GM19395 (cell line): ENCODE results near the gene TNS1.
"Not testable (repeated sequence)": the region's sequence is repeated elsewhere in the genome, so short reads cannot be mapped to it uniquely, and the experiment has no call there.

ENCODE experiments used
- ATAC-seq: cut with Tn5 transposase; IDR thresholded peaks from one replicate; pipeline ENCODE4 v1.9.1; 2021; ENCODE audit warnings: mild to moderate bottlenecking, moderate library complexity; ENCODE audit not compliant: unreplicated experiment

Gene TNS1

DNA sequence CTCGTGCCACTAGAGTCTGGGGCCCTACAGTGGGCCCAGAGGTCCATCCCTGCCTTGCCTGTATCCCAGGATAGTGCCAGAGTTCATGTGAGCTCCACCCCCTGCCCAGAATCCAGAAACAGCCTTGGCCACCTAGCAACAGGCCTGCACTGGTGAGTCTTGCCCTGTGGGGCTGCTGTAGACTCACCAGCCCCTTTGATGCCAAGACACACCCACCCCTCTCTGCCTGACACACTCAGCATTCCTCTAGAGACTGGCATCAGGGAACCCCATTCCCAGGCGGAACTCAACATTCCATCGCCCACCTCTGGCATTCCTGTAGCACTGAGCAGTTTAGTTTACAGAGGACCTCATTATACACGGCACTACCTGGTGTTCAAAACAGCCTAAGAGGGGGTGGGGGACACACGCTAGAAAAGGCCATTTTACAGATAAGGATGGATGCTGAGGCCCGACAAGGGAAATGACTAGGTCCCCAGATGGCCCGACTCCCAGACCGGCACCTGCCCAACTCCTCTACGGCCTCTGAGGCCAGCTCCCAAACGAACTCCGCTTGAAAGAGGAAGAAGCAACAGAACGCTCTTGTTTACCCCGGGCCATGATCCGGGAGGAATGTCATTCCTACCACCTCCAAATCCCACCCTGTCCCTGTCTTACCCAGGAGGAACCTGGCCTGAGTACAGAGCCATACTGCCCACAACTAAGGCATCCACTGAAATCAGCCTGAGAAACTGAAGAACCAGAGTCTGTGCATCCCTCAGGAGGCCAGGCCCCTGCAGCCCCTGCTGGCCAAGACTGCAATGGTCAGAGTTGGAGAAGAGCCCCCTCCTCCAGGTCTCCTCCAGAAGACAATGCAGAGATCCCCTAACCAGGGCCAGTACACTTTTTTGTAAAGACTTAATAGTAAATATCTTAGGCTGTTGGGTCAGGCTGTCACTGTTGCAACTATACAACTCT lies 180.2 kb downstream of the TNS1 start:
- ATAC-seq, result no peak

DNA sequence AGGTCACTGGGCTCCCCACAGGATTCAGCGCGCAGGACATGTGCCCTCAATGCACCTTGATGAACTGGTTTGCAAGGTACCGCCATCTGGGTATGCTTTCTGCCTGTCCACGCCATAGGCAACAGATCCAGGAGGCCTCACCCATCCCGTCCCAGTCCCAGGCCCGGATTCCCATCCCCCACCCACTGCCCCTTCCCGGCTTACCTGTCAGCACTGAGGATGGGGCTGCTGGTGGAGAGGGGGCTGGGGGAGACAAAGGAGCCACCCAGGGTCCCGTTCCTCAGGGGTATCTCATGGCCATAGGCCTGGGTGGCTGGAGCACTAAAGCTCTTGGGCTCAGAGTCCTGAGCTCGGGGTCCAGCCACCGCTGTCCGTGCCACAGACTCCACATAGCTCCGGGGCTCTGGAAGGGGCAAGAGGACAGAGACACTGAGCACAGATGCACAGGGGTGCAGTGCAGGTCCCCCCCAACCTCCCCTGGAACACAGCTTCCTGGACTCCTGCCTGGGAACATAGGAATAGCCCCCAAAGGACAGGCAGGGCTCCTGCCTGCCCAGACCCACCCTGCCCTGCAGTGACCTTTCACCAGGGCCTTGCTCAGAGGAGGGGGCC lies 181.2 kb downstream of the TNS1 start:
- ATAC-seq, result no peak

DNA sequence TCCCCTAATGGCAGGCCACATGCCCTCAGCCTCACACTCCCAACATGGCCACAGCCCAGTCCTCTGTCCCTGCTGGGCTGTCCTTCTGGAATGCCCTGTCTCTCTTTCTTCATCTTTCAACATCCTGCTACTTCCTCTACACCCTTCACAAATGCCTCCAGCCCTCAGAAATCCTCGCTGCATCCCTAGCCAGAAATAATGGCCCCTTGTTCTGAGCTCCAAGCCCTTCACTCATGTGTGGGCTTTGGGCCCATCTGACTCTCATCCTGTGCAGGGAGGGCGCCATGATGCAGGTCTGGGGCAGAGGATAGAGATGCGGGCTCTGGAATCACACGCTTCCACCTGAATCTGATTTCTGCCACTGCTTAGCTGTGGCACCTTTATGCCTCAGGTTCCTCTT lies 181.9 kb downstream of the TNS1 start:
- no peak for ATAC-seq

DNA sequence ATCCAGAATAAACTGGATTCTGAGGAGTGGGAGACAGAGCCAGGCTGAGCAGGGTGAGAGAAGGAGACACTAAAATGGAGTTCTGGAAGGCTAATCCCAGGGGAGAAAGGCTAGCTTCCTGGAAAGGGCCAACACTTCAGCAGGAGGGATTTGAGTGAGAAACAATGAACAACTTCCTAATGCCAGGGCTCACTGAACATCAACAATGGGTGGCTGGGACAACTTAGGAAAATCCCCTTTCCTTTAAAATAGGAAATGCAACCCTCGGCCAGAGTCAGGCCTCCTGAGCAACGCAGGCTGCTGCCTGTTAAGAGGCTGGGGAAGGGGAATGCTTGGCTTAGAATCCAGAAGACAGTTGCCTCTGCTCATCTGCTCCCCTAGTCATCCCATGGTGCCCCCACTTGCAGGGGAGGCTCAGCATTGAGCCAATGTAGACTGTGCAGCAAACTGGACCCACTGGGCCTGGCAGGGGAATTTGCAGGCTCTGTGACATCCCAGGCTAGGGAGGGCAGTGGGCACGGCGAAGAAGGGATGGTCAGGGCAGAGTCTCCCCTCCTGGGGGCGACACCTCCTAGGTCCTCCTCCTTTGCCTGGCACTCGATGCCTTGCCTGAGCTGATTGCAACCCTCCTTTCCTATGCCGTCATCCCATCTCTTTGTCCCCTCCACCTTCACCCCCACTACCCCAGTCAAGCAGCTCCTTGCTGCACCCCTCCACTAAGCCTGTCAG lies 182.5 kb downstream of the TNS1 start:
- no peak for ATAC-seq

DNA sequence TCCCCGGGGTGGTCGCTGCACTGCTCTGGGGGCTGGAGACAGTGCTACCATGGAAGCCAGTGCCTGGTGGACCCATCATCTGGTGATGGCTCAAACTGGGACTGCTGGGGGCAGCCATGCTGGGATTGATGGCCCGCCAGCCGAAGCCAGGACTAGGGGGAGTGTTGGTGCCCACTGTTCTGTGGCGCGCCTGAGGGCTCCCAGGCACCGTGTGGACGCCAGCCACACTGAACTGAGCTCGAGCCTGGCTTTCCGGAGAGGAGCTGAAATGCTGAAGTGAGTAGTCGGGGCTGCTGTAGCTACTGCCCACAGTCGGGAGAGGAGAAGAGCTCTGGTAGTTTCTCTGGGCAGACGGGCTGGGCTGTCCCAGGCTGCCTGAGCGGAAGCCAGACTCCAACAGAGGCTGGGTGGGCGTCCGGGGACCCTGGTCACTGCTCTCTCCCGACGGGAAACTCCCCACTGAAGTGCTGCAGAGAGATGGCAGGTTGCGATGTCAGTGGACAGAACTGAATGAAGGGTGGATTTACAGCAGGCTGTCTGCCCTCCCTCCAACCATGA lies 184.4 kb downstream of the TNS1 start:
- ATAC-seq, result no peak

DNA sequence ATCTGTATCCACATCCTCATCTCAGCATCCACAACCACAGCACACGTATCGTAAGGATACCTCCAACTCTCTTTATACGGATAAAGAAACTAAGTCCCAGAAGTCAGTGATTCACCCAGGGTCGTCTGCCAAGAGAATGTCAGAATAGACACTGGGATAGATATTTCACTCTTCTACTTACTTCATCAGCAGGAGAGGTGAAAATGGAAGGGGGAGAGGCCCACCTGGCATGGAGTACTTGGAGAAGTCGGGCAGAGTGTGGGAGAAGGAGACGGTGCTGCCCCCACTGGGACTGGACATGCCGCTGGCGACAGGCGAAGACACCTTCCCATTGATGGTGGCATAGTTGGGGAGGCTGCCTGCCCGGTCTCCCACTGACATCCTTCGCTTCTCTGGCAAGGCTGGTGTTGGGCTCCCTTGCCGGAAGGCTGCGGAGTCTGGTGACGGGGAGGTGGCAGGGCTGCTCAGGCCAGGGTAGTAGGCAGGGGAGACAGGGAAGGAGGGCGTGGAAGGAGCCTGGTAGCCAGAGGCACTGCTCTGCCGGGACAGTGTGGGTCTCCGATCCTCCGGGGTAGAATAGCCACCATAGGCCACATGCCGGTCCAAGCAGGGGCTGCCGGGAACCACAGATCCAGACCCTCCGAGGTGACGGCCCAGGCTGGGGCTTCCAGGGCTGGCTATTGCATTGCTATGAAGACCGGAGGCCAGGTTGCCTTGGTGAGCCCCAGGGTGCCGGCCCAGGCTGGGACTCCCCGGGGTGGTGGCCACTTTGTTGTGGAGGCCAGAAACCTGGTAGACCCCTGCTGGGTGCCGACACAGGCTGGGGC lies 185.1 kb downstream of the TNS1 start:
- no peak for ATAC-seq

DNA sequence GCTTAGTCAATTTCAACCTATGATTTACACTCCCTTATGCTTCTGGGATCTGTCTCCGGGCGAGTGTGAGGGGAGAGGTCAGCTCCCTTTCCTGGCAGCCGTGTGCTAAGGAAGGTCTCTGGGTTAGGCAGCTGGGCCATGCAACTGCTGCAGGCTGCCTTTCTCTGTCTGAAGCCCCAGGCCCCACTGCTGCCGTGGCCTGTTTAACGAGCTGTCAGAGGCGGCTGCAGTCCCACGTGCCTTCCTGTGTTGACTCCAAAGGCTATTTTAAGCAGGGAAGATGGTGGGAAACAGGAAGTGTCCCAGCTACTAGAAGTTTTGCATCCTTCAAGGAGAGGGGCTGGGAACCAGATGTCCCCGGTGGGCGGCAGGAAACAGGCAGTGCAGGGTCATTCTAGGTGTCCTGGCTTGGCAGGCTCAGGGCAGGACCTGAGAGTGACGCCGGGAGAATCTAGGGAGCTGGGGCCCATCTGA lies 186.4 kb downstream of the TNS1 start:
- ATAC-seq, result no peak

DNA sequence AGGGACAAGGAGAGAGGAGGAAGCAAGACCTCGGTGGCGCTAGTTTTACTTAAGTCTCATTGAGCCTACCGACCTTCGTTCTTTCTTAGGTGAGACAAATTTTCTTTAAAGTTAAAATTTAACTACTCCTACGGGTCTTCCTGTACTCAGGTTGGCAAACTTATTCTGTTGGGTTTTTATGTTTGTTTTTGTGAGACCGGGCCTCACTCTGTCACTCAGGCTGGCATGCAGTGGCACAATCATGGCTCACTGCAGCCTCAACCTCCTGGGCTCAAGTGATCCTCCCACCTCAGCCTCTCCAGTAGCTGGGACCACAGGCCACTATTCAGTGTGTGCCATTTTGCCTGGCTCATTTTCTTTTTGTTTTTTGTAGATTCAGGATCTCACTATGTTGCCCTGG lies 189.0 kb downstream of the TNS1 start:
- ATAC-seq, result no peak

DNA sequence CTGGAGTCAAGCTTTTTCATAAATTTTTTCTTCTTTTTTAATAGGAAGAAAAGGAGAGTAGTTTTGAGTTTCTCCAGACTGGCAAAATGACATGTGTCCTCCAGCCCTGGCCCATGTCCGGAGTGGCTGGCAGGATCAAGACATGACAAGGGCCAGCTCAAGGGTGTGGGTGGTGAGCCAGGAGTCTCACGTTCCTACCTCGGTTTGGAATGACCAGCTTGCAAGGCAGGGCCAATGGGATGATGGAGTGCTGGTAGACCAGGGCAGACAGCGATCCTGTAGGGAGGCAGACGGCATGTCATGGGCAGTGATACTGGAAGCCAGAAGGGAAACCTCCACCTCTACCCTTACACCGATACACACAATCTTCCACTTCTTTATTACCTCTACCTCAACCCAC lies 190.6 kb downstream of the TNS1 start:
- no peak for ATAC-seq

DNA sequence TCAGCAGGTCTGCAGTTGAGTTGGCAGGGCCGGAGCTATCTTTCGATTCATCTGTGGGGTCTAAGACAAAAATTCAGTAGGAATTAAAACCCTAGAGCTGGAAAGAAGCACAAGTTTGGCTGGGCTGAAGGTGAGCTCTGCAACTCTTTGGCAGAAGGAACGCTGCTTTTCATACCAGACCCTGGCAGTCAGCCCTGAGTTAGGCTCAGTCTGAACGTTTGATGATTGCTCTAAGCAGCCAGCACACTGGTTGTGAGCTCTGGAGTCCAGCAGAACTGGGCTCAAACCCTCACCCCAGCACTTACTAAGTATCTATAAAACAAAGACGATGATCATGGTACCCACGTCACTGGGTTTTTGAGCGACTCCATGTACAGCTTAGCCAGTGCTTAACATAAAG lies 192.5 kb downstream of the TNS1 start:
- no peak for ATAC-seq

DNA sequence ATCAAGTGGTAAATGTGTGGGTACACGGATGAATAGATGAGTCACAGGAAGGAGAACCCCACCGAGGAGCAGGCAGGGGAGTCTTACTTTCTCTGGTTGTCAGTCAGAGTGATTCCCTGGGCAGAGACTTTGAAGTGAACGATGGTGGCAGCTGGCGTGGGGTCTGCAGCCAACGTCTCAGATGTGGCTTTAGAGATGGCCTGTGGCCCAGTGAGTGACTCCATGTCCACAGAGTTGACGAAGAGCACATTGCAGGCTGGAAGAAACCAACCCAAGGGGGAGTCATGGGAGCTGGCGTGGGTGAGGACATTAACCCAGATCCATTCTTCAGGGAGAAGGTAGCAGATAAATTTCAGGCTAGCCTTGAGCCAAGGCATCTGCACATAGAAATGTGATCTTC lies 193.1 kb downstream of the TNS1 start:
- no peak for ATAC-seq

DNA sequence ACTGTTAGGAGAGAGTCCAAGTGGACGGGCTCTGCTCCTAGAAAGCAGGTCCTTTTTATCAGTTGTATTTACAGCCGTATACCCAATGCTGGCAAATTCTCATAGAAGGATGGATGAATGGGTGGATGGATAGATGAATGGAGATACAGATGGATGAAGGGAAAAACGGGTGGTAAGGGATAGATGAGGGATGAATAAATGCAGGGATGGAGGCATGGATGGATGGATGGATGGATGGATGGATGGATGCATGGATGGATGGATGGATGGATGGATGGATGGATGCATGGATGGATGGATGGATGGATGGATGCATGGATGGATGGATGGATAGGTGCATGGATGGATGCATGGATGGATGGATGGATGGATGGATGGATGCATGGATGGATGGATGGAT lies 193.8 kb downstream of the TNS1 start:
- ATAC-seq, result not testable (repeated sequence)

DNA sequence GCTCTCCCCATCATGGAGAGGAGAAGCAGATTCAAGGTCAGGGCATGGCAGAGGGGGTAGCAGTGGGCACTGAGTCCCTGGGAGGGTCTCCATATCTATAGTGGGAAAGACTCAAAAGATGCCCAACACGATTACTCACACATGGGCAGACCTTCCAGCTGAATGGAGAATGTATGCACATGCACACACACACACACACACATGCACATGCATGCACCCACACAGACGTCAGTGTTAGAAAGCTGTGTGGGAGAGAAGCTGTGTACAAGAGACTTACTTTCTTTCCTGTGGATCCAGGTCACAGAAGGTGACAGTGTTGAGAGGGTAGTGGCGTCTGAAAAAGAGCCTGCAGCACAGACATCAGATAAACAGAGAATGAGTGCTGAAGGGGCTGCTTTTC lies 194.5 kb downstream of the TNS1 start:
- ATAC-seq, result no peak

DNA sequence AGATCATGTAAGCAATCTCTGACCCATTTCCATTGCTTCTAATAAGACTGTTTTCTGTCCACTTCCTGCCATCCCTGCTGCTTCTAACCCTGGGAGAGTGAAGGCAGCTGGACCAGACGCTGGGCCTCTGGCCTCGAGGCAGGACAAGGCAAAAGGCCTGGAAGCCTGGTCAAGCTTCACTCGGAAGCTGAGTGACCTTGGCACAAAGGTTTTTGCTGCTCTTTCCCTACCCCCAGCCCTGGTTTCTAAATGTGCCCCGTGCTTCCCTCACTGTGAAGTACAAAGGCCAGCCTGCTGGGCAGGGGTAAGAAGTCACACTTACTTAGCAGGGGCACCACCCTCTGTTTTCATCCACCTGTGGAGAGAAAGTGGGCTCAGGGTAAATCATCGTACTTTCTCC lies 195.0 kb downstream of the TNS1 start:
- ATAC-seq, result no peak

DNA sequence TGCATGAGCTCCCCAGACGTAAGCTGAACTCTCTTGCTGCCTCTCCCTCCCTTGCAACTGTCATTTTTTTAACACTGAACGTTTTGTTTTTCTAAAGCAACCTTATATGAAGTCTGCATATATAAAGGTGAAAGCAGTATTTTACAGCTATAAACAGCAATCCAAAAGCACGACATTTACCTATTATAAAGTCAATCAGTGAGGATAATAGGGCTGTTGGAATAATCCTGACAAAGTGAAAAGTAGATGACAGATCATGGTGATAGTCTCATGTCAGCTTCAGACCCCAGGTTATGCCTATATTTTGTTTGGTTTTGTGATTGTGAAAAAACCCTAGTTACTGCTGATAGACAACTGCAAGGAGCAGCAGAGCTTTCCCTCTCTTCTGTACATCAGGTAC lies 195.8 kb downstream of the TNS1 start:
- no peak for ATAC-seq

DNA sequence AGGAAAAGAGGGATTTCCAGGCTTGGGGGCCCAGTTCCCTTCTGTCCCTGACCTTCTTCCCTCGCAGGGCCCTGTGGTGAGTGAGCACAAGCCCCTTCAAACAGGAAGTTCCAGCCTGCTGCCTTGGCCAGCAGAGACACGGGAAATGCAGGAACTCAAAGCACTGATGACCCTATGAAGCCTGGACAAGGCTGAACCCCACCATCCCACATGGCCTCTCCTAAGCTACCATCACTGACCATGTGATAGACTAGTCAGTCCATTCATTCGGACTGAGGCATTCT lies 196.4 kb downstream of the TNS1 start:
- no peak for ATAC-seq

DNA sequence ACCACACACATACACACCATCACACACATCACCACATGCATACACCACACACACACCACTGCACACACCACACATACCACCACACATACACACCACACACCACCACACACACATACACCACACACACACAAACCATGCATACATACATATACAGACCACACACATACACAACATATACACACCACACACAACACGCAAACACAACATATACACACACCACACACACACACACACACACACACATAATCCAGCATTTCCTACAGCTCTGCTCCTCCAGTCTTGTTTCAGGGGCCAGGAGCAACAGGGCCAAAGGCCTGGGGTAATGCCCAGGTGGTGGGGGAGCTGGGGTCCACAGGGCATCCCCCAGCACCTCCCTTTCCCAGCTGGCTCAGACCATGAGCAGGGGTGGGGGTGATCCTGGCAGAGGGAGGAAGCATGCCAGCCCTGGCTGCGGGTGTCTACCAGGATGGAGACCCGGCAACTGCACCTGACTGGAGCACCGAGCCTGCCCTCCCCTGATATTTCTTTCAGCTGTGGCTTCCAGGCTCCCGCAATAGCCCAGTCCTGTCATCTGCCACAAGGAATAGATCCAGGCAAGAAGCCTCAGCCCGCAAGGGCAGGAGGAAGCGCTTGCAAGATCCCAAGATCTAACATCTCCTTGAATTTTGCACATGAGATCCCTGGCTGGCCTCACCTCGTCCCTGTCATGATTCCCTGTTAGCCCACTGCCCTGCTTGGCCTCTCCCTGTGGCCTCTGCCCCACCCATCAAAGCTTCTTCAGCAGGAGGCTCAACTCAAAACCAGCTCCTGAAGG lies 196.9 kb downstream of the TNS1 start:
- no peak for ATAC-seq

DNA sequence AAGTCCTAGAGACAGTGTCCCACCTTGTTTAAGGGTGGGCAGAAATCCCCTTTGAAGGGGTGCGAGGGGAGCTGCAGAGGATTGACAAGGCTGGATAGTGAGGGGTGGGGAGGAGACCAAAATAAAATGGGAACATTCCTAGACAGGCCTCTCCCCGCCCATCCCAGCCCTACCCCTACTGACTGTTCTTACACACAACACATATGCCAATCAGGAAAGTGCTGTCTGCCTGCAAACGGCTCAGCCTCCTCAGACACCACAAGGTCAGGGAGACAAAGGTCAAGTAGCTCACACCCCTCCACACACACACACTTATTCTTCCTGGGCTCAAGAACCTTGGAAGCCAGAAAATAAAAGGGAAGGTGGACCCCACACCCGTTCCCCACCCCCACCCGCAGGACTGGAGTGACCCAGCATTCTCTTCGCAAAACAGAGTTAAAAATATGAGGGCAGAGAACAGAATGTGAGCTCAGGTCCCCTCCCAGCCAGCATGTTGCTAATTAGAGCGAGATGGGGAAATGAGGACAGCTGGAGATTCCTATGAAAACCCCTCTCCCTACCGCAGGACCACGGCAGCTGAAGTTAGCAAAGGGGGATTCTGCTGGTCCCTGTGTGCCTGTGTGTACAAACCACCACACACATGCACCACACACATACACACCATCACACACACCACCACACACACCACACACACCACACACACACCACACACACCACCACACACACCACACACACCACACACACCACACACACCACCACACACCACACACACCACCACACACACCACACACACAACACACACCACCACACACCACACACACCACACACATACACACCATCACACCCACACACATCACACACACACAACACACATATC lies 197.8 kb downstream of the TNS1 start:
- ATAC-seq, result no peak

DNA sequence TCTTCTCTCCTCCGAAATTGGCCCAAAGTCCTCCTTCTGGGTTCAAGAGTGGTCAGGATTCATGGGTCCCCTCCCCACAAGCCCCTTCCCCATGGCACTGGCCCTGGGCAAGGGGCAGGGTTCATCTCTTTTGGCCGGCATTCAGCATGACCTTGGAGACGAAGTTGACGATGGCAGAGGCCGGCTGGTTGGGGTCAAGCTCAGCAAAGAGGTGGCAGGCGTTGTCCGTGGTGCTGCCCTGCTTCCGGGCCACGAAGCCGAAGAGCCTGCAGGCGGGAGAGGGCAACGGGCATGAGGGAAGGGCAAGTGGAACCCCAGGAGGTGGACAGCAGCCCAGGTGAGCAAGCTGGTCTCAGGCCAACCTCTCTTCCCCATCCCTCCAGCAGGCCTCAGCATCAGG lies 198.5 kb downstream of the TNS1 start:
- ATAC-seq, result no peak
